A204.1 (cell line): ENCODE results near the gene S100P.
A peak's percentile ranks its signal among the peaks of the same experiment; 100 is the strongest.
"Not testable (repeated sequence)": the region's sequence is repeated elsewhere in the genome, so short reads cannot be mapped to it uniquely, and the experiment has no call there.

Experiments used
- FAIRE-seq: peaks from 2 replicates; lab custom pipeline; 2012; peaks lifted over from hg19 to GRCh38; lab: Jason Lieb, UNC

Gene S100P

GRCh38 chr4:6673191-6673659 is 20.5 kb upstream of the S100P start:
- FAIRE-seq = not testable (repeated sequence)

- FAIRE-seq = peak; percentile 29
These were observed 19.8 kb upstream of the S100P start for GRCh38 chr4:6673660-6674499.

GRCh38 chr4:6674500-6675149 is 19.1 kb upstream of the S100P start:
- FAIRE-seq = no peak

- no peak for FAIRE-seq
These were observed 16.7 kb upstream of the S100P start for GRCh38 chr4:6676722-6677558.

- FAIRE-seq = no peak
These were observed 13.2 kb upstream of the S100P start for GRCh38 chr4:6680372-6681034.

- no peak for FAIRE-seq
These were observed 12.5 kb upstream of the S100P start for GRCh38 chr4:6681191-6681590.

GRCh38 chr4:6682862-6683590 is 10.7 kb upstream of the S100P start:
- FAIRE-seq = no peak

- no peak for FAIRE-seq
These were observed 9.0 kb upstream of the S100P start for GRCh38 chr4:6684656-6685055.

- FAIRE-seq = no peak
These were observed 7.4 kb upstream of the S100P start for GRCh38 chr4:6686104-6686787.

GRCh38 chr4:6687947-6688878 is 5.5 kb upstream of the S100P start:
- no peak for FAIRE-seq

- FAIRE-seq = no peak
These were observed 4.7 kb upstream of the S100P start for GRCh38 chr4:6688879-6689505.

- no peak for FAIRE-seq
These were observed 4.1 kb upstream of the S100P start for GRCh38 chr4:6689506-6689960.

GRCh38 chr4:6692379-6692778 is 1.3 kb upstream of the S100P start:
- FAIRE-seq = no peak

- FAIRE-seq = no peak
These were observed 872 bp upstream of the S100P start for GRCh38 chr4:6692806-6693205.

GRCh38 chr4:6694177-6694901 is 661 bp downstream of the S100P start:
- no peak for FAIRE-seq

- FAIRE-seq = no peak
These were observed 2.3 kb downstream of the S100P start for GRCh38 chr4:6695660-6696610.

- no peak for FAIRE-seq
These were observed 2.9 kb downstream of the S100P start for GRCh38 chr4:6696611-6697010.
